ENCODE results near the gene PDCD4. TPM values are rescaled to one million over a fixed set of nuclear protein-coding genes. Genes with fewer than 3 reads are reported as not detected.

Gene PDCD4
- total and polyA plus RNA-seq, 2 of the 8 experiments (the other 6 are each of a cell fraction or from before 2014, with no cell fraction given) = 3.3 to 26.8 TPM

DNA sequence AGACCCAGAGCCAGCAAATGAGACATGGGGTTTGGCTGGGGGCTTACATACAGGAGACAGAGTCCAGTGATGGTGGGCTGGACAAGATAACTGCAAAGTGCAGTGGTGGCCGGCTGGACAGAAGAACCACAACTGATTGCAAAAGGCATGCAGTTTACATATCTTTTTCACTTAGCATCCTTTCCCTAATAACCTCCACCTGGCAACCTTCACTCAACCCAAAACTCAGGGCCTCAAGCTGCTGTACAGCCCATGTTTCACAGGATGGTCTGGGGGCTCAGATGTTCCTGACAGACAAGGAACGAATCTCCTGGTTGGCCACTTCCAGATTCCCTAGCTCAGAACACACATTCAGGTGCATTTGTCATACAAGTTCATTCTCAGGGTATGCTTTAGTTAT lies 7.8 kb upstream of the PDCD4 start (continued):
- no peak for TF ChIP-seq CBX8 (IDR thresholded peaks at IDR 0.05; ENCODE audit: borderline replicate concordance, low read depth, low read length)
- no peak for TF ChIP-seq CBX5 (IDR thresholded peaks at IDR 0.05; ENCODE audit: low read depth, low read length)
- TF ChIP-seq SAP30 (IDR thresholded peaks at IDR 0.05; ENCODE audit: insufficient read depth, insufficient replicate concordance, low read length) = no peak
- no peak for TF ChIP-seq BCL11A (IDR thresholded peaks at IDR 0.05; ENCODE audit: low read depth in 2 of 2, low read length in 2 of 2)
- TF ChIP-seq GTF2F1 (IDR thresholded peaks at IDR 0.05; ENCODE audit: borderline replicate concordance, low read depth, low read length) = no peak
- TF ChIP-seq PHF8 (conservative IDR thresholded peaks at IDR 0.05; ENCODE audit: low read depth, low read length) = no peak
